Prostate gland (tissue), 2 donors: ENCODE measurements around the gene SSTR5. TPM values are rescaled to one million over a fixed set of nuclear protein-coding genes. Genes with fewer than 3 reads are reported as not detected.

Experiments
- DNase-seq: peaks from one replicate; pipeline ENCODE4 v3.0.0-alpha.2; 2019; ENCODE audit warnings: low spot score
- H3K27ac ChIP-seq, 2 donors: fragments of 200-600 bp; sonication (generic); 2 replicates each; pipeline ENCODE4 v1.5.1; 2017 to 2019
- H3K27me3 ChIP-seq: fragments of 200-600 bp; sonication (generic); replicated peaks from 2 replicates; pipeline ENCODE4 v1.5.1; 2019; ENCODE audit not compliant: insufficient read depth
- H3K36me3 ChIP-seq, 2 donors: fragments of 200-600 bp; sonication (generic); 1 replicate in 1 of 2; 2 replicates in 1 of 2; pipeline versions ENCODE4 v1.5.1 to v1.8.1; 2017 to 2019
- H3K4me1 ChIP-seq: fragments of 200-600 bp; sonication (generic); replicated peaks from 2 replicates; pipeline ENCODE4 v1.5.1; 2019
- H3K4me3 ChIP-seq, 2 donors: fragments of 200-600 bp; sonication (generic); 2 replicates each; pipeline ENCODE4 v1.5.1; 2017 to 2019
- H3K9me3 ChIP-seq: fragments of 200-600 bp; sonication (generic); 2 replicates; pipeline ENCODE4 v1.5.1; 2017
- POLR2A ChIP-seq: fragments of 450-650 bp; IDR thresholded peaks from one replicate; pipeline ENCODE4 v1.6.1; 2016; ENCODE audit warnings: antibody characterized with exemption, mild to moderate bottlenecking
- POLR2AphosphoS5 ChIP-seq: sonication (generic); formaldehyde crosslinking; IDR thresholded peaks from one replicate; pipeline ENCODE4 v1.6.1; 2017; ENCODE audit warnings: antibody characterized with exemption
- WGBS: methylation state at CpG from one replicate; pipeline ENCODE4 v1.1.5; 2018; 5-methylcytosine and 5-hydroxymethylcytosine counted together
- intact Hi-C: fragments of 100-400 bp; cut with DNase I; formaldehyde crosslinking; loops from one replicate; pipeline ENCODE4 v1.14.2; 2022
- total RNA-seq, 2 donors: library from RNA; depleted of rRNA; stranded (reverse); fragments of >200 nt; gene quantifications; one replicate each; pipeline ENCODE4 v1.1.0, GENCODE V29; 2016
- TF ChIP-seq, protein P1 (sequence below), 4 experiments: fragments of 200-600 bp in 2 of 4; fragments of 450-650 bp in 2 of 4; sonication (generic) in 2 of 4; IDR thresholded peaks; 1 replicate in 3 of 4; 2 replicates in 1 of 4; pipeline ENCODE4 v1.5.1; 2016 to 2019; ENCODE audit warnings: antibody characterized with exemption in 4 of 4, mild to moderate bottlenecking in 2 of 4, moderate library complexity in 2 of 4

SSTR5 gene
- total RNA-seq, 2 donors from 2014 or later: 1.1 to 1.8 TPM

DNA sequence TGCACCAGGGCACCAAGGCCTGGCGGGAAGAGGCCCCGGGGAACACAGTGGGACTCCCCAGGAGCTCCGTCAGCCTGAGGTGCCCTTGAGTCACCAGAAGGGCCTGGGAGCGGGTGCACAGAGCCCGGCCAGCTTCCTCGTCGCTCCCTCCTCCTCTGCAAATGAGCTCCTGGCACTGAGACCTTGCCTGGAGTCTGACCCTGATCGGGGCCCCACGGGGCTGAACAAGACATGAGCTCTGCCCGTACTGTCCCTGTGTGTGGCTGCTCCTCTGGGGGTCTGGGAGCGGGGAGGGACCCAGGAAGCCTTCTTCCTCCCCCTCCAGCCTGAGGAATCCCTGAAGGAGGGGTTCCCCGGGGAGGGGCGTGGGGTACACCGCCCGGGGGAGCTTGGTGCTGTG, 36.4 kb upstream of the SSTR5 start:
- no peaks in the 10 kb centered on the region for H3K9me3 ChIP-seq
- TF ChIP-seq POLR2A (no peak), POLR2AphosphoS5 (no peak)
- TF ChIP-seq, protein P1, sequence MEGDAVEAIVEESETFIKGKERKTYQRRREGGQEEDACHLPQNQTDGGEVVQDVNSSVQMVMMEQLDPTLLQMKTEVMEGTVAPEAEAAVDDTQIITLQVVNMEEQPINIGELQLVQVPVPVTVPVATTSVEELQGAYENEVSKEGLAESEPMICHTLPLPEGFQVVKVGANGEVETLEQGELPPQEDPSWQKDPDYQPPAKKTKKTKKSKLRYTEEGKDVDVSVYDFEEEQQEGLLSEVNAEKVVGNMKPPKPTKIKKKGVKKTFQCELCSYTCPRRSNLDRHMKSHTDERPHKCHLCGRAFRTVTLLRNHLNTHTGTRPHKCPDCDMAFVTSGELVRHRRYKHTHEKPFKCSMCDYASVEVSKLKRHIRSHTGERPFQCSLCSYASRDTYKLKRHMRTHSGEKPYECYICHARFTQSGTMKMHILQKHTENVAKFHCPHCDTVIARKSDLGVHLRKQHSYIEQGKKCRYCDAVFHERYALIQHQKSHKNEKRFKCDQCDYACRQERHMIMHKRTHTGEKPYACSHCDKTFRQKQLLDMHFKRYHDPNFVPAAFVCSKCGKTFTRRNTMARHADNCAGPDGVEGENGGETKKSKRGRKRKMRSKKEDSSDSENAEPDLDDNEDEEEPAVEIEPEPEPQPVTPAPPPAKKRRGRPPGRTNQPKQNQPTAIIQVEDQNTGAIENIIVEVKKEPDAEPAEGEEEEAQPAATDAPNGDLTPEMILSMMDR (IDR thresholded peaks at IDR 0.05): no peak
- H3K36me3 ChIP-seq: no peaks in the 10 kb centered on the region
- H3K27me3 ChIP-seq: peaks cover 2% of the 10 kb centered on the region
- no peak overlapping the region for H3K27ac ChIP-seq
- H3K4me1 ChIP-seq: no peaks in the 10 kb centered on the region
- 31% methylated on average over 15 of the region's 15 CpGs for WGBS
- intact Hi-C loops: no loop called here
- no peak for DNase-seq
- no peak overlapping the region for H3K4me3 ChIP-seq

DNA sequence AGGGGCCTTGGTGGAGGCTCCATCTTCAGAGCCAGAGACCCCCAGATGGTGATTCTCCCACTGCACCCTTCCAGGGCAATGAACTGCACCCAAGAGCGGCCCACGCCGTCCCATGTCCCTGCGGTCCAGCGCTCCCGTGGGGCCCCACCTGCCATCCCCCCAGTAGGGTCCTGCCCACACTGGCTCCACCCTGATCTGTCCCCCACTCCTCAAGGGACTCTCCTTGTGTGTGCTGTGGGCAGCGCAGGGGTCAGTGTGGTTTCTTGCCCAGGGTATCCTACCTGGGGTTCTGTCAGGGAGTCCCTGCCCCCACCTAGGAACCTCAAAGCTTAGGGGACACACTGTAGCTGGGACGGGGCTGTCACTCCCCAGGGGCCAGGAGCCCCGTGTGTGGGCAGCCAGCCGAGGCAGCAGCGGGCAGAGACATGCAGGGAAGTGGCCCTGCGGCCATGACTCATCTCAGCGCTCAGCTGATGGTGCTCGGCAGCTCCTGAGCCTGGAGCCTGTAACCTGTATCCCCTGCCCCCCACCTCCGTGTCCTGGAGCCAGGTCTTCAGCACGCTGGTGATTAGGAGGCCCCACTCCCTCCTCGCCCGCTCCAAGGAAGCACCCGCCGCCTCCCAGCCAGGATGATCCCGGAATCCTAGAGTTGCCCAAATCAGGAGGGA, 35.7 kb upstream of the SSTR5 start:
- TF ChIP-seq, protein P1 (IDR thresholded peaks at IDR 0.05): no peak
- TF ChIP-seq POLR2AphosphoS5: no peak
- TF ChIP-seq POLR2A: no peak
- Histone ChIP-seq H3K9me3 (no peaks in the 10 kb centered on the region), H3K4me3 (no peak overlapping the region), H3K27ac (no peak overlapping the region), H3K36me3 (no peaks in the 10 kb centered on the region), H3K27me3 (peaks cover 2% of the 10 kb centered on the region), H3K4me1 (no peaks in the 10 kb centered on the region)
- DNase-seq: no peak
- WGBS: 30% methylated on average over 17 of the region's 21 CpGs
- intact Hi-C loops: no loop called here

DNA sequence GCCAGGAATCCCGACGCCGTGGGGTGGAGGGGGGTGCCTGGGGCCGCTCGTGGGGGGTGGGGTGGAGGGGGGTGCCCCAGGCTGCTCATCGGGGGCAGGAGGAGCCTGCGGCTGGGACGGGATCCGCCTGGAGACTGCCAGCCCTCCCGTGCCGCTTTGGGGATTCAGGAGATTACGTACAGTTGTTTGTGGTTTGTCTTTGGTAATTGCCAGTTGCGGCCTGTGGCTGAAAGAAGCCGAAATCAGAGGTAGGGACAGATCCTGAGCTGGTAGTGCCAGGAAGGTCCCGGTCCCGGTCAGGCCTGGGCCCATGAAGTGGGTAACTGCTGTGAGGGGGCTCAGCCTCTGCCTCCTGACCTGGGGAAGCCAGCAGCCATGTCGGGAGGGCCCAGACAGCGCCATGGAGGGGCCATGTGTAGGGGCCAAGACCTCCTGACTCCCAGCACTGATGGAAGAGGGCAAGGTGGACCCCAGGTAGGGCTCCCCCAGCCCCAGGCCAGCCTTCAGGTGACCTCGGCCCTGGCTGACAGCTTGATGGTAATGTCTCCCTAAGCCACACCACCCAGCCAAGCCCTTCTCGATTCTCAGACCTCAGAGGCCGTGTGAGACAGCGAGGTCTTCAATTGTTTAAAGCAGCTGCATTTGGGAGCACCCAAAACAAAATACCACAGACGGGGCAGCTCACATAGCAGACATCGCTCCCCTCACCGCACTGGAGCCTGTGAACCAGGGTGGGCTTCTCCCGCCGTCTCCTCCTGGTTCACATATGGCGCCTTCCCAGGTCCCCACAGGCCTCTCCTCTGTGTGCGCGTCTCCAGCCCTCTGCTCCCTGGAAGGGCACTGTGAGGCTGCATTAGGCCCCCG, 34.9 kb upstream of the SSTR5 start:
- TF ChIP-seq POLR2AphosphoS5: no peak
- TF ChIP-seq POLR2A: no peak
- TF ChIP-seq, protein P1 (IDR thresholded peaks at IDR 0.05): no peak

DNA sequence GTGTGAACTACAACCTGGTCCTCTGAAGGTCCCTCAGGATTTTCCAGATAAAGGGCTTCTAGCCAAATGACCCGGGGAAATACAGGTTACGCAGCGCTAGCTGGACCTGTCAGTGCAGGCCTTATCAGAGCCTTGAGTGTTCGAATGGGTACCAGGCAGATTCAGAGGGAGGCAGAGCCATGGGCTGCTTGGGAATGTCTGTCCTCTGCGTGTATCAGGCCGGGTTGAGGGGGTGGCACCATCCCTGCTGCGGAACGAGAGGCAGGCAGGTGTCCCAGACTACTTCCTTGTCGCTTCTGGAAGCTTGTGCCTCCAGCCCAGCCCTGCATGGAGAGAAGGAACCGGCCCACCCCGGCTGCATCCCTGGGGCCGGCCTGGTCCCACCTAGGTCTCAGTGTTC, 33.6 kb upstream of the SSTR5 start:
- Histone ChIP-seq H3K36me3 (no peaks in the 10 kb centered on the region), H3K27ac (no peak overlapping the region), H3K4me1 (no peaks in the 10 kb centered on the region), H3K27me3 (peaks cover 6% of the 10 kb centered on the region), H3K4me3 (no peak overlapping the region), H3K9me3 (no peaks in the 10 kb centered on the region)
- DNase-seq: no peak
- WGBS: 86% methylated on average over 12 of the region's 12 CpGs
- TF ChIP-seq POLR2AphosphoS5 (no peak), POLR2A (no peak)
- TF ChIP-seq, protein P1 (IDR thresholded peaks at IDR 0.05): no peak
- intact Hi-C loops: no loop called here

More for the DNA sequence above, 34.9 kb upstream of the SSTR5 start:
- peaks cover 2% of the 10 kb centered on the region for H3K27me3 ChIP-seq
- WGBS: 57% methylated on average over 31 of the region's 31 CpGs
- intact Hi-C loops: no loop called here
- DNase-seq: no peak
- no peak overlapping the region for H3K4me3 ChIP-seq
- H3K9me3 ChIP-seq: no peaks in the 10 kb centered on the region
- no peak overlapping the region for H3K27ac ChIP-seq
- H3K36me3 ChIP-seq: no peaks in the 10 kb centered on the region
- H3K4me1 ChIP-seq: no peaks in the 10 kb centered on the region
